B cell (primary cell): Measurements from ENCODE around the gene ATG16L1.

Source experiments
- CTCF ChIP-seq: fragments of 200-600 bp; IDR thresholded peaks from one replicate; pipeline ENCODE4 v1.8.0; 2022; ENCODE audit warnings: antibody characterized with exemption, mild to moderate bottlenecking
- EZH2 ChIP-seq: IDR thresholded peaks from 2 replicates; pipeline ENCODE4 v1.6.1; 2012; ENCODE audit warnings: borderline replicate concordance, low read depth, mild to moderate bottlenecking, moderate library complexity, low read length; ENCODE audit not compliant: insufficient read depth, poor library complexity, severe bottlenecking

GRCh38 chr2:233343171-233343705, 91.8 kb downstream of the ATG16L1 start:
- no peak for TF ChIP-seq CTCF
- TF ChIP-seq EZH2, result no peak
